Ishikawa (cell line): ENCODE results near the gene CFAP46.

Source experiments
- CEBPB ChIP-seq: IDR thresholded peaks from 2 replicates; pipeline ENCODE4 v1.6.1; 2012
- CREB1 ChIP-seq: IDR thresholded peaks from 2 replicates; pipeline ENCODE4 v1.6.1; 2012; ENCODE audit warnings: low read depth
- EGR1 ChIP-seq: IDR thresholded peaks from 2 replicates; pipeline ENCODE4 v1.6.1; 2012
- EP300 ChIP-seq: IDR thresholded peaks from 2 replicates; pipeline ENCODE4 v1.6.1; 2012; ENCODE audit warnings: borderline replicate concordance
- FOXM1 ChIP-seq: IDR thresholded peaks from 2 replicates; pipeline ENCODE4 v1.6.1; 2012; ENCODE audit warnings: low read depth, borderline replicate concordance
- NFIC ChIP-seq: IDR thresholded peaks from 2 replicates; pipeline ENCODE4 v1.6.1; 2012
- RAD21 ChIP-seq: IDR thresholded peaks from 2 replicates; pipeline ENCODE4 v1.6.1; 2012; ENCODE audit warnings: low read depth
- TAF1 ChIP-seq: IDR thresholded peaks from 2 replicates; pipeline ENCODE4 v1.6.1; 2012; ENCODE audit warnings: low read depth, mild to moderate bottlenecking
- TCF12 ChIP-seq: IDR thresholded peaks from 2 replicates; pipeline ENCODE4 v1.6.1; 2012; ENCODE audit warnings: low read depth
- TEAD4 ChIP-seq: IDR thresholded peaks from 2 replicates; pipeline ENCODE4 v1.6.1; 2012
- YY1 ChIP-seq: IDR thresholded peaks from 2 replicates; pipeline ENCODE4 v1.6.1; 2012; ENCODE audit warnings: low read depth
- ZBTB7A ChIP-seq: IDR thresholded peaks from 2 replicates; pipeline ENCODE4 v1.6.1; 2012; ENCODE audit warnings: low read depth
- TF ChIP-seq, protein P1 (sequence below): IDR thresholded peaks from 2 replicates; pipeline ENCODE4 v1.6.1; 2012
- TF ChIP-seq, protein P2 (sequence below): IDR thresholded peaks from 2 replicates; pipeline ENCODE4 v1.6.1; 2012
- TF ChIP-seq, protein P3 (sequence below): IDR thresholded peaks from 2 replicates; pipeline ENCODE4 v1.6.1; 2012; ENCODE audit warnings: low read depth, mild to moderate bottlenecking

The CFAP46 gene

DNA sequence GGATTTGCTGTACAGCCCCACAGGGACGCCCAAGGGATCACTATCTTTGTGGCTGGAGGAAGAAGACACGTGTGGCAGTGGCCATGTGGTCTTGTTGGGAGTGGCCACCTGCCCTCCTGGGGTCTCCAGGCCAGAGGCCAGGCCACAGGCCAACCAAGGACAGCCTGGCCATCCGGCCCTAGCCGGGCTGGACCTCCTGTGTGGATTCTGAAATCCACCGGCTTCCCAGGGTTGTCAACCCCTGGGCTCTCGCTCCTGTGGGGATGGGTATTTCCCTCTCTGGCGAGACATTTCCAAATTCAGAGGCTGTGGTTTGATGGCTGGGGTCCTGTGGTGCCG lies 31.5 kb upstream of the CFAP46 start:
- TF ChIP-seq TEAD4: no peak
- TF ChIP-seq, protein P1, sequence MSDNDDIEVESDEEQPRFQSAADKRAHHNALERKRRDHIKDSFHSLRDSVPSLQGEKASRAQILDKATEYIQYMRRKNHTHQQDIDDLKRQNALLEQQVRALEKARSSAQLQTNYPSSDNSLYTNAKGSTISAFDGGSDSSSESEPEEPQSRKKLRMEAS: no peak
- no peak for TF ChIP-seq RAD21
- TF ChIP-seq EGR1: no peak
- TF ChIP-seq NFIC: no peak
- no peak for TF ChIP-seq FOXM1
- TF ChIP-seq ZBTB7A: no peak
- no peak for TF ChIP-seq CREB1
- TF ChIP-seq, protein P2, sequence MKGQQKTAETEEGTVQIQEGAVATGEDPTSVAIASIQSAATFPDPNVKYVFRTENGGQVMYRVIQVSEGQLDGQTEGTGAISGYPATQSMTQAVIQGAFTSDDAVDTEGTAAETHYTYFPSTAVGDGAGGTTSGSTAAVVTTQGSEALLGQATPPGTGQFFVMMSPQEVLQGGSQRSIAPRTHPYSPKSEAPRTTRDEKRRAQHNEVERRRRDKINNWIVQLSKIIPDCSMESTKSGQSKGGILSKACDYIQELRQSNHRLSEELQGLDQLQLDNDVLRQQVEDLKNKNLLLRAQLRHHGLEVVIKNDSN: no peak
- TF ChIP-seq TCF12: no peak
- no peak for TF ChIP-seq TAF1
- no peak for TF ChIP-seq YY1
- no peak for TF ChIP-seq EP300
- TF ChIP-seq CEBPB: no peak
- TF ChIP-seq, protein P3, sequence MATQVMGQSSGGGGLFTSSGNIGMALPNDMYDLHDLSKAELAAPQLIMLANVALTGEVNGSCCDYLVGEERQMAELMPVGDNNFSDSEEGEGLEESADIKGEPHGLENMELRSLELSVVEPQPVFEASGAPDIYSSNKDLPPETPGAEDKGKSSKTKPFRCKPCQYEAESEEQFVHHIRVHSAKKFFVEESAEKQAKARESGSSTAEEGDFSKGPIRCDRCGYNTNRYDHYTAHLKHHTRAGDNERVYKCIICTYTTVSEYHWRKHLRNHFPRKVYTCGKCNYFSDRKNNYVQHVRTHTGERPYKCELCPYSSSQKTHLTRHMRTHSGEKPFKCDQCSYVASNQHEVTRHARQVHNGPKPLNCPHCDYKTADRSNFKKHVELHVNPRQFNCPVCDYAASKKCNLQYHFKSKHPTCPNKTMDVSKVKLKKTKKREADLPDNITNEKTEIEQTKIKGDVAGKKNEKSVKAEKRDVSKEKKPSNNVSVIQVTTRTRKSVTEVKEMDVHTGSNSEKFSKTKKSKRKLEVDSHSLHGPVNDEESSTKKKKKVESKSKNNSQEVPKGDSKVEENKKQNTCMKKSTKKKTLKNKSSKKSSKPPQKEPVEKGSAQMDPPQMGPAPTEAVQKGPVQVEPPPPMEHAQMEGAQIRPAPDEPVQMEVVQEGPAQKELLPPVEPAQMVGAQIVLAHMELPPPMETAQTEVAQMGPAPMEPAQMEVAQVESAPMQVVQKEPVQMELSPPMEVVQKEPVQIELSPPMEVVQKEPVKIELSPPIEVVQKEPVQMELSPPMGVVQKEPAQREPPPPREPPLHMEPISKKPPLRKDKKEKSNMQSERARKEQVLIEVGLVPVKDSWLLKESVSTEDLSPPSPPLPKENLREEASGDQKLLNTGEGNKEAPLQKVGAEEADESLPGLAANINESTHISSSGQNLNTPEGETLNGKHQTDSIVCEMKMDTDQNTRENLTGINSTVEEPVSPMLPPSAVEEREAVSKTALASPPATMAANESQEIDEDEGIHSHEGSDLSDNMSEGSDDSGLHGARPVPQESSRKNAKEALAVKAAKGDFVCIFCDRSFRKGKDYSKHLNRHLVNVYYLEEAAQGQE: no peak

DNA sequence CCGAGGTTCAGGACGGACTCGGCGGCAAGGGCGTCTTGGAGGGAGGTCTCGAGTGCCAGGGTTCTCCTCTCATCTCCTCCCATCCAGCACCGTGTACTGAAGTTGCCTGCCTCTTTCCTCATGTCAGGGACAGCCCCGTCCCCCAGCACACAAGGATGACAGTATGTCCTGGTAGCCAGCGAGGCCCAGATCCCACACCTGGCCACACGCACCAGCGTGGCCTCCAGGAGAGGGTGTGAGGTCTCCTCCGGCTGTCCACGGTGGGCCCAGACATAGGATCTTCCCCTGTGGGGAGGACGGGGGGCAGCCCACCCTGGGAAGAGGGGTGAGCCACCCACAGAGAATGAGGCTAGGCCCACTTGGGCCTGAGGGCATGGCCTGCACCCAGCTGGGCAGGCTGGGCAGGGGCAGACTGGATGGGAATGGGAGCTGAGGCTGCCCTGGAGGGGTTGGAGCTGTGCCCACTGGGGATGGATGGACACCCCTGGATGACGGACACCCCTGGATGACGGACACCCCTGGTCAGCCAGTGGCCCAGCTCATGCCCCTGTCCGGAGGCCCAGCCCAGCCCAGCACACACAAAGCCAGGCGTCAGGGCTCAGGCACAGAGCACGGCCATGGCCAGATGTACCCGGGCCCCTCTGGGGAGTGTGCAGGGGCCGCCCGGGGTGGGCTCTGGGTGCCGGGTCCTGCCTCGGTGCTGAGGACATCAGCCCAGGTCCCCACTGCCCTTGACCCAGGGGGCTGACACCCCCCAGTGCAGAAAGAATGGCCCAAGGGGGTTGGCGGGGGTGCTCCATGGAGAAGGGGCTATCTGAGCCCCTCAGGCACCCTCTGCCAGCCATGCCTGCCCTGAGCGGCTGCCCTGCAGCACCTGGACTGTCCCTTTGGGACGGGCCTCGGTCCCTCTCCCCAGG lies 30.9 kb upstream of the CFAP46 start:
- TF ChIP-seq RAD21 (no peak), TCF12 (no peak), FOXM1 (no peak), EGR1 (no peak), TAF1 (no peak), ZBTB7A (no peak), EP300 (no peak), CEBPB (no peak), TEAD4 (no peak), YY1 (no peak), CREB1 (no peak), NFIC (no peak)
- TF ChIP-seq, protein P3: no peak
- TF ChIP-seq, protein P2: no peak
- TF ChIP-seq, protein P1: no peak

DNA sequence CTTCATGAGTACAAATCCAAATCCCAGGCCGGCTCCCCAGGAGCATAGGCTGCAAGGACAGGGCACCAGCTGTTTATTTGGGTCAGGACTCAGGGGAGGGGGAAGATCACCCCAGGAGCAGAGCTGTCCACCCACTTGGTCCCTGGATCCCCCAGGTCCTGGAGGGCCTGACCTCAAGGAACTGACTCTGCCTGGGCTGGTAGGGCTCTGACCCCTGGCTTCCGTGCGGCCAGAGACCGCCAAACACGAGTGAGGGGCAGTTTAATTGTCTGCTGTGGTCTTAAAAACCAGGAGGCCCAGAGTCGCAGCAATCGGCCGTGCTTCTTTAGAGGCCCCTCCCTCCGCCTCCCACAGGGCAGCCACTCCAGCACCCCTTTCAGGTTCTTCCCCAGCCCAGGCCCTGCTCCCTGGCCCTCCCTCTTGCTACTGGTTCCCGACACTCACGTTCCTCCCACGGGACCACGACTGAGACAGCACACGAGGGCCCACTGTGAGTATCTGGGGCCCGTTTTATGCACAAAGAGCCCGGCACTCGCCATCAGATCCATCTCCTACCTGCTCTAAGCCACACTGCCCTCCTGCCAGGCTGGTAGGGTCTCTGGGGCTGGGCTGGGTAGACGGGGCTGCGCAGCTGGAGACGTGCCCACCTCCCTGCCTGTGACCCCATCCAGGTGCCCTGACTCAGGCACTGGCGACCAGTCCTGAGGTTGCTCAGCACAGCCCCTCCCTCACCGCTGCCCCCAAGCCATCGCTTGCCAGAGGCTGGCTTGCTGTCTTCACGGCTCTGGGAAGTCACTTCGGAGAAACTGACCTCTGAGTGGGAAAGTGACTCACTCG lies 30.0 kb upstream of the CFAP46 start:
- no peak for TF ChIP-seq TEAD4

DNA sequence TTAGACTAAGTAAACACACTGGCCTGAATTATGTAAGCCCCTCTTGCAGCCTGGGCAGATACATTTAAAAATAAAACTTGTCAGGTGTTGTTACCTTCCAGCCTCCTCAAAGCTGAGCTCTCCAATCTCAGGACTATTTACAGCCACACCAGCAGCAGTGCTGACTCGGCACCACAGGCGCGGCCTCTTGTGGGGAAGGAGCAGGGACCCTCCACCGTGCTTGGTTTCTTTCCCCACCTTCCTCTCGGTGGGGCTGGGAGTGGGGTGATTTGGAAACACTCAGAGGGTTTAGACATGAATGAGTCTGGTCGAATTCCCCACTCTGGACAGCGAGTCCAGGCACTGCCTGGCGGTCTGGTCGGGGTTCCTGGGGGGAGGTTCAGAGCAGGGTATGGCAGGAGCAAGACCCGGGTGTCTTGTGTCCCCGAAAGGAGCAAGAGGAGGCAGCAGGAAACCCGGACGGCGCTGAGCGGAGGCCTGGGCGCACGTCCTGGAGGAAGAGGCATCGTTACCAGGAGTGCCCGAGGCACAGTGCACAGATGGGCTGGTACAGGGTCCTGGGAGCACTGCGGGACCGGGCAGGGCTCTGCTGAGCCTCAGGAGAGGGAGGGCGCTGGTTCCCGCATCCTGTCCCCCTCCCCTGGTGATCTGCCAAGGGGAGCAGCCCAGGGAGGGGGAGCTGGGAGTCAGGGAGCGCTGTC lies 29.2 kb upstream of the CFAP46 start:
- TF ChIP-seq CREB1 (no peak), EGR1 (no peak), NFIC (no peak), RAD21 (no peak), EP300 (no peak), TAF1 (no peak), FOXM1 (no peak), YY1 (no peak)
- TF ChIP-seq, protein P3: no peak
- TF ChIP-seq, protein P2: no peak
